Activated CD8-positive, alpha-beta memory T cell treated with anti-CD3 and anti-CD28 coated beads for 1 hour (primary cell): Measurements from ENCODE around the gene ARL3.

ENCODE experiments used
- DNase-seq, 2 donors: peaks; one replicate each; pipeline ENCODE4 v3.0.0-alpha.2; 2020; ENCODE audit warnings: low read depth in 1 of 2; ENCODE audit errors: extremely low read depth in 1 of 2

Gene ARL3

GRCh38 chr10:102653060-102653459 lies 61.1 kb downstream of the ARL3 start:
- no peak for DNase-seq

- DNase-seq = no peak
Observed at GRCh38 chr10:102652170-102652916, 61.9 kb downstream of the ARL3 start.

GRCh38 chr10:102651455-102652169 lies 62.6 kb downstream of the ARL3 start:
- no peak for DNase-seq

GRCh38 chr10:102650655-102651454 lies 63.3 kb downstream of the ARL3 start:
- DNase-seq = no peak

GRCh38 chr10:102649797-102650654 lies 64.2 kb downstream of the ARL3 start:
- no peak for DNase-seq

- no peak for DNase-seq
Observed at GRCh38 chr10:102648889-102649796, 65.1 kb downstream of the ARL3 start.

GRCh38 chr10:102648269-102648888 lies 65.8 kb downstream of the ARL3 start:
- no peak for DNase-seq

- DNase-seq = no peak
Observed at GRCh38 chr10:102647443-102648268, 66.5 kb downstream of the ARL3 start.

- no peak for DNase-seq
Observed at GRCh38 chr10:102646610-102647442, 67.4 kb downstream of the ARL3 start.

- DNase-seq = peak in 1 of 2 donors; percentile 51
Observed at GRCh38 chr10:102645741-102646609, 68.2 kb downstream of the ARL3 start.

GRCh38 chr10:102645388-102645740 lies 68.8 kb downstream of the ARL3 start:
- no peak for DNase-seq

- DNase-seq = peak in 1 of 2 donors; percentile 70
Observed at GRCh38 chr10:102644646-102645387, 69.4 kb downstream of the ARL3 start.

- DNase-seq = peak in 1 of 2 donors; percentile 44
Observed at GRCh38 chr10:102644066-102644645, 70.0 kb downstream of the ARL3 start, which contains the start of gene TRIM8. TSS of gene TRIM8 (plus strand) at chr10:102644479. CDS start at chr10:102644618, 139 bp downstream.

- DNase-seq = peak in 1 of 2 donors; percentile 27
Observed at GRCh38 chr10:102643336-102644065, 70.7 kb downstream of the ARL3 start.
